ENCODE results near the gene CALCB. TPM values are rescaled to one million over a fixed set of nuclear protein-coding genes. Genes with fewer than 3 reads are reported as not detected.

Gene CALCB
- total and polyA plus RNA-seq, 2 donors (not counting 3 experiments of a cell fraction or from before 2014, with no cell fraction given), result not detected

- BruUV-seq (replicated peaks), result no TSS peak
- H3K4me1 ChIP-seq (ENCODE audit: control insufficient read depth, extremely low read depth, insufficient read depth, low read length), result peaks cover 3% of the 10 kb centered on the region
- TF ChIP-seq MAX (IDR thresholded peaks at IDR 0.05; ENCODE audit: insufficient read depth, insufficient read length) (no peak), POLR2A (IDR thresholded peaks at IDR 0.05; ENCODE audit: low read depth, low read length) (no peak), JUN (IDR thresholded peaks at IDR 0.05; ENCODE audit: borderline replicate concordance, insufficient read depth, insufficient read length, low read depth) (no peak), POLR2AphosphoS5 (IDR thresholded peaks at IDR 0.05; ENCODE audit: insufficient read depth, low read depth, low read length) (no peak), MYC (IDR thresholded peaks at IDR 0.05; ENCODE audit: low read depth, low read length) (no peak), GATA2 (IDR thresholded peaks at IDR 0.05; ENCODE audit: insufficient read depth, insufficient read length, low read depth, low read length) (no peak), CTCF (IDR thresholded peaks at IDR 0.05; ENCODE audit: extremely low read depth in 1 of 2, insufficient read depth in 1 of 2, low read depth in 1 of 2, low read length in 2 of 2) (no peak)
- H3K9me3 ChIP-seq (replicated peaks; ENCODE audit: control insufficient read depth, insufficient read depth, low read length), result no peaks in the 10 kb centered on the region
- intact Hi-C loops (cut with micrococcal nuclease) (no loop called here), dilution Hi-C loops (cut with MboI; ENCODE audit: extremely low pct_ligation_motif_present, low sequenced_read_pairs) (no loop called here)
- H3K9ac ChIP-seq (replicated peaks; ENCODE audit: extremely low read depth, insufficient read depth, low read length), result no peak overlapping the region
- H2AFZ ChIP-seq (ENCODE audit: low read depth, low read length), result no peak overlapping the region
- FAIRE-seq (no peak), DNase-seq (ENCODE audit: low read depth, low spot score) (no peak)
- CTCF ChIA-PET, result interaction anchor here (0.5 to 1.2 kb wide), 3 partner anchors 12 to 189 kb away, joined by 3 read pairs; no protein-coding TSS in a partner anchor
- no peaks in the 10 kb centered on the region for H4K20me1 ChIP-seq (replicated peaks; ENCODE audit: control insufficient read depth, extremely low read depth, insufficient read depth, low read length)
- no peaks in the 10 kb centered on the region for H3K36me3 ChIP-seq (ENCODE audit: control insufficient read depth in 2 of 2, extremely low read depth in 1 of 2, insufficient read depth in 2 of 2, low read length in 2 of 2)
- POLR2A ChIA-PET, result no interaction called here
- H3K4me2 ChIP-seq (ENCODE audit: insufficient read depth, low read length), result no peak overlapping the region
- no peaks in the 10 kb centered on the region for H3K9me1 ChIP-seq (replicated peaks; ENCODE audit: control insufficient read depth, extremely low read depth, insufficient read depth, low read length)
- no peaks in the 10 kb centered on the region for H3K79me2 ChIP-seq (ENCODE audit: control insufficient read depth, insufficient read depth, low read length)
- H3K27me3 ChIP-seq (ENCODE audit: control insufficient read depth in 2 of 2, insufficient read depth in 2 of 2, low read length in 2 of 2), result no peaks in the 10 kb centered on the region
- H3K27ac ChIP-seq (ENCODE audit: insufficient read depth, low read depth, low read length), result no peak overlapping the region
- H3K4me3 ChIP-seq (replicated peaks in 1 of 3; ENCODE audit: insufficient read depth in 1 of 3, low read depth in 1 of 3, low read length in 3 of 3), result no peak overlapping the region
Observed at GRCh38 chr11:15106201-15106965, 33.0 kb downstream of the CALCB start.

Measured in endothelial cell of umbilical vein (primary cell).